ENCODE data around the gene UBAC2. TPM values are rescaled to one million over a fixed set of nuclear protein-coding genes. Genes with fewer than 3 reads are reported as not detected.

UBAC2 gene
- polyA plus RNA-seq (2013, experiment 1 of 2) = 89.9 TPM
- polyA plus RNA-seq (2013, experiment 2 of 2) = 74.5 TPM

DNA sequence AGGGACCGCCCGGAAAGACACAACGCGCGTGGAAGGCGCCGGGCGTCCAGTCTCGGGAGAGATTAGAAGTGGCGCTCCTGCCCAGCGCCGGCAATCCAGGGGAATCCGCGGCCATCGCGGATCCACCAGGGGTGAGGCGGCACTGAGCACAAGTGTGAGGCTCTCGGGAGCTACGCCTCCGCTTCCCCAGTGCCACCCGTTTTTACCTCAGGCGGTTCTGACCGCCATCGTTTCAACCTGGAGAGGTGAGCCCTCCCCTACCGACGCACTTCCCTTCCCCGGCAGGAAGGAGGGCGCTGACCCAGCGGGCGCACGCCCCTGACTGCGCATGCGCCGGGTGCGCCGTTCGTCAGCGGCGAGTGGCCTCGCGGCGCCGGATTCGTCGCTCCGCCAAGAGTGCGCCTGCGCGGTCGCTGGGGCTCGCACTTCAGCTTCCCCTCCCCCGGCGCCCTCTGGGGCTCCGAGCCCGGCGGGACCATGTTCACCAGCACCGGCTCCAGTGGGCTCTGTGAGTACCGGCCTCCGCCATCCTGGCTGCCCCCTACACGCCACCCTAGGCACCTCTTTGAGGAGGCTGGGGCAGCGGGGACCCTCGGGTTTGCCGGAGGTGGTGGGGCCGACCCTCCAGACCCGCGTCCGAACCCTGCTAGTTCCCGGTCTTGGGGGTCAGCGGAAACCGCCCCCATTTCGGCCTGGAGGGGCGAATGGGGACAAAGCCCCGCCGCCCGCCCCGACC, at the start of gene UBAC2:
Gene UBAC2 (plus strand): TSS at position 423 of the 736 bp plus-strand sequence. CDS start 55 bp downstream, at position 478.
- H3K4me1 ChIP-seq (ENCODE audit: control insufficient read depth, insufficient read depth, low read length, poor library complexity, severe bottlenecking) = peaks cover 6% of the 10 kb centered on the region
- H3K9me3 ChIP-seq (ENCODE audit: control insufficient read depth, low read length) = no peaks in the 10 kb centered on the region
- peak within 1 kb of the TSS; percentile 93 for H3K27ac ChIP-seq (ENCODE audit: low read depth, low read length, severe bottlenecking)
- H3K4me3 ChIP-seq (ENCODE audit: extremely low read depth, insufficient read depth, low read length, poor library complexity, severe bottlenecking) = peak within 1 kb of the TSS; percentile 96
- H3K36me3 ChIP-seq (ENCODE audit: control insufficient read depth, insufficient read depth, low read length) = peaks cover 9% of the 10 kb centered on the region
- WGBS, 2 experiments (ENCODE audit: insufficient coverage in 2 of 2) = 0% methylated on average over 60 to 61 of the region's 76 CpGs

GRCh38 chr13:99151516-99151915, 49.1 kb upstream of the UBAC2 start:
- Histone ChIP-seq H3K4me1 (ENCODE audit: control insufficient read depth, insufficient read depth, low read length, poor library complexity, severe bottlenecking) (no peaks in the 10 kb centered on the region), H3K4me3 (ENCODE audit: extremely low read depth, insufficient read depth, low read length, poor library complexity, severe bottlenecking) (no peak overlapping the region), H3K9me3 (ENCODE audit: control insufficient read depth, low read length) (no peaks in the 10 kb centered on the region), H3K27ac (ENCODE audit: low read depth, low read length, severe bottlenecking) (no peak overlapping the region), H3K36me3 (ENCODE audit: control insufficient read depth, insufficient read depth, low read length) (no peaks in the 10 kb centered on the region)
- 100% methylated on average over 3 to 4 of the region's 4 CpGs for WGBS, 2 experiments (ENCODE audit: insufficient coverage in 2 of 2)

DNA sequence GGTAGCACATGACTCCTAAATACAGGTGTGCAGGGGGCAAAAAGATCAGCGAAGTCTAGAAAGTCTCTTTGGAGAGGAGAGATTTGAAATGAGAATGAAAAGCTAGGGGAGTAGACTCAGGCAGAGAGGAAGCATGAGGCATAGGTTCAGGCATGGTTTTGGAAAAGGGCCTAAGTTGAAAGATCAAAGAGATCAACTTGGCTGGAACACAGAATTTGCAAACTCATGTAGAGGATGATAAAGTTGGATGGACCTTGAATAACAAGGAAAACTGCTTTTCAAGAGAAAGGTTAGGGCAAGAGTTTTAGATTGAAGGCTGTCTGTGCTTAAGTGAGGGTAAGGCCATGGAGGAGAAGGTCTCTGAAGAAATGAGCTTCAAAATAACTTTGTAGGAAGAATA, 47.4 kb upstream of the UBAC2 start:
- H3K9me3 ChIP-seq (ENCODE audit: control insufficient read depth, low read length) = no peaks in the 10 kb centered on the region
- WGBS, 2 experiments (ENCODE audit: insufficient coverage in 2 of 2) = 94 to 100% methylated on average over 1 of the region's 1 CpG
- no peaks in the 10 kb centered on the region for H3K36me3 ChIP-seq (ENCODE audit: control insufficient read depth, insufficient read depth, low read length)
- H3K4me1 ChIP-seq (ENCODE audit: control insufficient read depth, insufficient read depth, low read length, poor library complexity, severe bottlenecking) = no peaks in the 10 kb centered on the region
- H3K4me3 ChIP-seq (ENCODE audit: extremely low read depth, insufficient read depth, low read length, poor library complexity, severe bottlenecking) = no peak overlapping the region
- H3K27ac ChIP-seq (ENCODE audit: low read depth, low read length, severe bottlenecking) = no peak overlapping the region

- Histone ChIP-seq H3K36me3 (ENCODE audit: control insufficient read depth, insufficient read depth, low read length) (no peaks in the 10 kb centered on the region), H3K27ac (ENCODE audit: low read depth, low read length, severe bottlenecking) (no peak overlapping the region), H3K4me1 (ENCODE audit: control insufficient read depth, insufficient read depth, low read length, poor library complexity, severe bottlenecking) (no peaks in the 10 kb centered on the region), H3K4me3 (ENCODE audit: extremely low read depth, insufficient read depth, low read length, poor library complexity, severe bottlenecking) (no peak overlapping the region), H3K9me3 (ENCODE audit: control insufficient read depth, low read length) (no peaks in the 10 kb centered on the region)
- WGBS, 2 experiments (ENCODE audit: insufficient coverage in 2 of 2) = 87 to 100% methylated on average over 2 of the region's 2 CpGs
Observed at GRCh38 chr13:99154064-99154463, 46.6 kb upstream of the UBAC2 start.

DNA sequence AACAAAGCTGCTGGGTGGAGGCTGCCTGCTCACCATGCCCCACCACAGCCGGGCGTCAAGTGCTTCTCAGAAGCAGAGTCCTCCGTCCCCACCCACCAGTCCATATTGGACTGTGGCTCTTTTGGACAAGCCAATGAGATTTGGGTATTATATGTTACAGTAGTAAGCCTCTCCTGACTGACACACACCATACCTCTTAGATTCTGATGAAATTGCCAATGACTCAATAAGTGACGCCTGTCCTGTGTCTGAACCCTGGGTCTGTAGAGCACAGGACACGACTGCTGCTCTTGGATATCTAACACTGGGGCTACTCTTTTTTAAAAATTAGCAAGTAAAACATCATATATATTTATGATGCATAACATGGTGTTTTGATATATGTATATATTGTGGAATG, 44.8 kb upstream of the UBAC2 start:
- no peak overlapping the region for H3K4me3 ChIP-seq (ENCODE audit: extremely low read depth, insufficient read depth, low read length, poor library complexity, severe bottlenecking)
- no peaks in the 10 kb centered on the region for H3K9me3 ChIP-seq (ENCODE audit: control insufficient read depth, low read length)
- no peak overlapping the region for H3K27ac ChIP-seq (ENCODE audit: low read depth, low read length, severe bottlenecking)
- no peaks in the 10 kb centered on the region for H3K36me3 ChIP-seq (ENCODE audit: control insufficient read depth, insufficient read depth, low read length)
- 90% methylated on average over 2 of the region's 5 CpGs; no CpG with 5 or more reads in 1 of the 2 experiments for WGBS, 2 experiments (ENCODE audit: insufficient coverage in 2 of 2)
- H3K4me1 ChIP-seq (ENCODE audit: control insufficient read depth, insufficient read depth, low read length, poor library complexity, severe bottlenecking) = no peaks in the 10 kb centered on the region

DNA sequence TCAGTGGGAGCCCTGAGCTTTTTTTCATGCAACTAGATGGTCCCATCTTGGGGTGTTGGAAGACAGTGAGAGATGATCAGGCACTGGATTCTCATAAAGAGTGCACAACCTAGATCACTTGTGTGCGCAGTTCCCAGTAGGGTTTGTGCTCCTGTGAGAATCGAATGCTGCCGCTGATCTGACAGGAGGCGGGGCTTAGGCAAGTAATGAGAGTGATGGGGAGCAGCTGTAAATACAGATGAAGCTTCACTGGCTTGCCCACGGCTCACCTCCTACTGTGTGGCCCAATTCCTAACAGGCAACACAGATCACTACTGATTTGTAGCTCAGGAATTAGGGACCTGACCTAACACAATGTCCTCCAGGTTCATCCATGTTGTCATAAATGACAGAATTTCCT, 43.6 kb upstream of the UBAC2 start:
- Histone ChIP-seq H3K4me1 (ENCODE audit: control insufficient read depth, insufficient read depth, low read length, poor library complexity, severe bottlenecking) (no peaks in the 10 kb centered on the region), H3K4me3 (ENCODE audit: extremely low read depth, insufficient read depth, low read length, poor library complexity, severe bottlenecking) (no peak overlapping the region), H3K27ac (ENCODE audit: low read depth, low read length, severe bottlenecking) (no peak overlapping the region), H3K9me3 (ENCODE audit: control insufficient read depth, low read length) (no peaks in the 10 kb centered on the region), H3K36me3 (ENCODE audit: control insufficient read depth, insufficient read depth, low read length) (no peaks in the 10 kb centered on the region)
- WGBS, 2 experiments (ENCODE audit: insufficient coverage in 2 of 2) = 76 to 92% methylated on average over 2 to 4 of the region's 5 CpGs

DNA sequence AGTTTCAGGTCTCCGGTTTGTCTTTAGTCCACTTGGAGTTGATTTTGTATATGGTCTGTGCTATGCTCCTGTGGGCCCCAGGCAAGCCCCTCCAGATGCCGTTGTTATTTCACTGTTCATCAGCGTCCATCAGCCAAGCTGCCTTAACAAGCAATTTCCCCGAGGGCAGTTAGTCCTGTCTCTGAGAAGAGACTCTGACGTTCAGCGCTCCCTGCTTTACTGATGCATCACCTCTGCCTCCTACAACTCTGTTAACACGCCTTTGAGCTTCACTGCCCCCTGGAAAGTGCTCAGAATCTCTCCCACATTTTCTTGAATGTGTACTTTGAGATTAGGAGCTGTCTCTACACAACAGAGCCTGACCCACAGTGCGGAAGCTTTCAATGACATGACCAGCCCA, 41.8 kb upstream of the UBAC2 start:
- H3K9me3 ChIP-seq (ENCODE audit: control insufficient read depth, low read length) = no peaks in the 10 kb centered on the region
- H3K4me1 ChIP-seq (ENCODE audit: control insufficient read depth, insufficient read depth, low read length, poor library complexity, severe bottlenecking) = no peaks in the 10 kb centered on the region
- no peak overlapping the region for H3K27ac ChIP-seq (ENCODE audit: low read depth, low read length, severe bottlenecking)

GRCh38 chr13:99159331-99160061, 41.2 kb upstream of the UBAC2 start:
- Histone ChIP-seq H3K9me3 (ENCODE audit: control insufficient read depth, low read length) (no peaks in the 10 kb centered on the region), H3K4me3 (ENCODE audit: extremely low read depth, insufficient read depth, low read length, poor library complexity, severe bottlenecking) (no peak overlapping the region), H3K36me3 (ENCODE audit: control insufficient read depth, insufficient read depth, low read length) (no peaks in the 10 kb centered on the region), H3K4me1 (ENCODE audit: control insufficient read depth, insufficient read depth, low read length, poor library complexity, severe bottlenecking) (no peaks in the 10 kb centered on the region), H3K27ac (ENCODE audit: low read depth, low read length, severe bottlenecking) (no peak overlapping the region)
- 94% methylated on average over 6 to 8 of the region's 8 CpGs for WGBS, 2 experiments (ENCODE audit: insufficient coverage in 2 of 2)

More for the DNA sequence above, 41.8 kb upstream of the UBAC2 start:
- 85 to 87% methylated on average over 6 to 7 of the region's 8 CpGs for WGBS, 2 experiments (ENCODE audit: insufficient coverage in 2 of 2)
- Histone ChIP-seq H3K4me3 (ENCODE audit: extremely low read depth, insufficient read depth, low read length, poor library complexity, severe bottlenecking) (no peak overlapping the region), H3K36me3 (ENCODE audit: control insufficient read depth, insufficient read depth, low read length) (no peaks in the 10 kb centered on the region)

DNA sequence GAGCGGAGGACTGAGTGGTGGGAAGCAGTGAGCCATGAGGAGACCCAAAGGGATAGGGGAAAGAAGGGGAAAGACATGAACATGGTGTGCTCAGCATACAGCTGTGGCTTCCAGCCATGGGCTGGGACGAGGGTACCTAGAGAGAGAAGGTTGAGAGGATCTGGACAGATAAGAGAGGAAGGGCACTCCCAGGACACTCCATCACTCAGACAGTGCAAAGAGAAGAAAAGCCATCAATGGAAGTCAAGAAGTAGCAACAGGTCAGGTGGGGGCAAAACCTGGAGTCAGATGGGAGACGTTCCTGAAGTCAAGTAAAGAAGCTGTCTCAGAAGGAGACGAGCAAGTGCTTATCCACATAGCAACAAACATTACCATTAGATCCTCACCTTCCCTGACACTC, 40.2 kb upstream of the UBAC2 start:
- H3K4me1 ChIP-seq (ENCODE audit: control insufficient read depth, insufficient read depth, low read length, poor library complexity, severe bottlenecking) = no peaks in the 10 kb centered on the region
- H3K27ac ChIP-seq (ENCODE audit: low read depth, low read length, severe bottlenecking) = no peak overlapping the region
- no peaks in the 10 kb centered on the region for H3K9me3 ChIP-seq (ENCODE audit: control insufficient read depth, low read length)
- WGBS, 2 experiments (ENCODE audit: insufficient coverage in 2 of 2) = 88 to 100% methylated on average over 1 of the region's 4 CpGs
- no peak overlapping the region for H3K4me3 ChIP-seq (ENCODE audit: extremely low read depth, insufficient read depth, low read length, poor library complexity, severe bottlenecking)
- no peaks in the 10 kb centered on the region for H3K36me3 ChIP-seq (ENCODE audit: control insufficient read depth, insufficient read depth, low read length)

GRCh38 chr13:99161512-99161911, 39.1 kb upstream of the UBAC2 start:
- Histone ChIP-seq H3K9me3 (ENCODE audit: control insufficient read depth, low read length) (no peaks in the 10 kb centered on the region), H3K36me3 (ENCODE audit: control insufficient read depth, insufficient read depth, low read length) (no peaks in the 10 kb centered on the region), H3K27ac (ENCODE audit: low read depth, low read length, severe bottlenecking) (no peak overlapping the region), H3K4me3 (ENCODE audit: extremely low read depth, insufficient read depth, low read length, poor library complexity, severe bottlenecking) (no peak overlapping the region), H3K4me1 (ENCODE audit: control insufficient read depth, insufficient read depth, low read length, poor library complexity, severe bottlenecking) (no peaks in the 10 kb centered on the region)
- WGBS, 2 experiments (ENCODE audit: insufficient coverage in 2 of 2) = 78% methylated on average over 1 of the region's 1 CpG; no CpG with 5 or more reads in 1 of the 2 experiments

All from mesodermal cell (in vitro differentiated cells).